HG02870 (cell line): Measurements from ENCODE around the gene SNX25.
A peak's percentile ranks its signal among the peaks of the same experiment; 100 is the strongest.

ENCODE experiments used
- ATAC-seq: cut with Tn5 transposase; IDR thresholded peaks from one replicate; pipeline ENCODE4 v1.9.1; 2021; ENCODE audit warnings: mild to moderate bottlenecking, moderate library complexity; ENCODE audit not compliant: unreplicated experiment

Gene SNX25

GRCh38 chr4:185332575-185333464 is 123.4 kb downstream of the SNX25 start:
- peak; percentile 84 for ATAC-seq

- ATAC-seq, result no peak
Measured at GRCh38 chr4:185334326-185334725, 124.9 kb downstream of the SNX25 start.

- no peak for ATAC-seq
Measured at GRCh38 chr4:185335579-185335978, 126.2 kb downstream of the SNX25 start.

GRCh38 chr4:185339941-185340340 is 130.5 kb downstream of the SNX25 start:
- no peak for ATAC-seq

- no peak for ATAC-seq
Measured at GRCh38 chr4:185341377-185341776, 132.0 kb downstream of the SNX25 start.

- peak; percentile 59 for ATAC-seq
Measured at GRCh38 chr4:185341841-185342240, 132.4 kb downstream of the SNX25 start.

GRCh38 chr4:185343726-185344581 is 134.6 kb downstream of the SNX25 start:
- ATAC-seq, result peak; percentile 35

- peak; percentile 52 for ATAC-seq
Measured at GRCh38 chr4:185344743-185345538, 135.5 kb downstream of the SNX25 start.

- no peak for ATAC-seq
Measured at GRCh38 chr4:185346975-185347601, 137.7 kb downstream of the SNX25 start.

- no peak for ATAC-seq
Measured at GRCh38 chr4:185351691-185352090, 142.3 kb downstream of the SNX25 start.

GRCh38 chr4:185352202-185352601 is 142.8 kb downstream of the SNX25 start:
- ATAC-seq, result no peak

- ATAC-seq, result no peak
Measured at GRCh38 chr4:185352741-185353140, 143.3 kb downstream of the SNX25 start.

GRCh38 chr4:185357211-185357610 is 147.8 kb downstream of the SNX25 start:
- ATAC-seq, result no peak

- ATAC-seq, result no peak
Measured at GRCh38 chr4:185357733-185358440, 148.5 kb downstream of the SNX25 start.

- ATAC-seq, result no peak
Measured at GRCh38 chr4:185358514-185358913, 149.1 kb downstream of the SNX25 start.

GRCh38 chr4:185358959-185359358 is 149.6 kb downstream of the SNX25 start:
- ATAC-seq, result no peak

GRCh38 chr4:185359767-185360446 is 150.5 kb downstream of the SNX25 start:
- ATAC-seq, result no peak

- ATAC-seq, result no peak
Measured at GRCh38 chr4:185361872-185362271, 152.5 kb downstream of the SNX25 start.

GRCh38 chr4:185362570-185362969 is 153.2 kb downstream of the SNX25 start:
- ATAC-seq, result peak; percentile 76
